Endothelial cell of umbilical vein (primary cell): ENCODE results near the gene NAV2. TPM values are rescaled to one million over a fixed set of nuclear protein-coding genes. Genes with fewer than 3 reads are reported as not detected.

Experiments used
- BruUV-seq: library from RNA; stranded (reverse); fragments of 400-500 nt; replicated peaks from 2 replicates; lab custom pipeline; 2021; lab: Mats Ljungman, UMichigan
- CTCF ChIA-PET: fragments of 300-600, 350-600 bp; sonication (Branson Sonifier 250); formaldehyde crosslinking; loops from one replicate; lab custom pipeline; 2021; ENCODE audit warnings: antibody characterized with exemption, inconsistent platforms; lab: Charles Lee
- POLR2A ChIA-PET: fragments of 300-600, 350-600 bp; sonication (Branson Sonifier 250); formaldehyde crosslinking; loops from one replicate; lab custom pipeline; 2021; ENCODE audit warnings: antibody characterized with exemption, inconsistent platforms; lab: Charles Lee
- DNase-seq: peaks from one replicate; pipeline ENCODE4 v3.0.0-alpha.2; 2011; ENCODE audit warnings: low read depth, low spot score
- FAIRE-seq: peaks from 2 replicates; lab custom pipeline; 2011; peaks lifted over from hg19 to GRCh38; lab: Jason Lieb, UNC
- H2AFZ ChIP-seq: 2 replicates; pipeline ENCODE4 v1.6.0; 2012; ENCODE audit warnings: low read depth, low read length, control low read depth, inconsistent platforms
- H3K27ac ChIP-seq: 2 replicates; pipeline ENCODE4 v1.5.1; 2011; ENCODE audit warnings: low read depth, mild to moderate bottlenecking, control low read depth, low read length, moderate library complexity; ENCODE audit not compliant: insufficient read depth
- H3K27me3 ChIP-seq, 2 experiments: 2 replicates each; pipeline versions ENCODE4 v1.6.0 to v1.6.1; 2011; ENCODE audit warnings: low read length in 2 of 2, mixed read lengths in 1 of 2; ENCODE audit not compliant: control insufficient read depth in 2 of 2, insufficient read depth in 2 of 2
- H3K36me3 ChIP-seq, 2 experiments: 2 replicates in 1 of 2; 3 replicates in 1 of 2; pipeline ENCODE4 v1.5.1; 2011; ENCODE audit warnings: low read length in 2 of 2, mild to moderate bottlenecking in 1 of 2, moderate library complexity in 1 of 2; ENCODE audit not compliant: control insufficient read depth in 2 of 2, insufficient read depth in 2 of 2; ENCODE audit errors: extremely low read depth in 1 of 2
- H3K4me1 ChIP-seq: 3 replicates; pipeline ENCODE4 v1.5.1; 2011; ENCODE audit warnings: mild to moderate bottlenecking, low read length; ENCODE audit not compliant: control insufficient read depth, insufficient read depth; ENCODE audit errors: extremely low read depth
- H3K4me2 ChIP-seq: 2 replicates; pipeline ENCODE4 v1.6.1; 2011; ENCODE audit warnings: low read length, control low read depth, mixed read lengths; ENCODE audit not compliant: insufficient read depth
- H3K4me3 ChIP-seq, 3 experiments: fragments of 200-600 bp in 1 of 3; sonication (generic), shearing (Covaris generic) in 1 of 3; replicated peaks in 1 of 3; 2 replicates each; pipeline ENCODE4 v1.5.1; 2011 to 2016; ENCODE audit warnings: control low read depth in 3 of 3, low read length in 3 of 3, mild to moderate bottlenecking in 2 of 3, inconsistent platforms in 1 of 3, low read depth in 1 of 3, moderate library complexity in 1 of 3; ENCODE audit not compliant: insufficient read depth in 1 of 3
- H3K79me2 ChIP-seq: 2 replicates; pipeline ENCODE4 v1.6.0; 2012; ENCODE audit warnings: low read length, inconsistent platforms; ENCODE audit not compliant: control insufficient read depth, insufficient read depth
- H3K9ac ChIP-seq: replicated peaks from 2 replicates; pipeline ENCODE3; 2011; ENCODE audit warnings: low read length, control low read depth; ENCODE audit not compliant: insufficient read depth; ENCODE audit errors: extremely low read depth
- H3K9me1 ChIP-seq: replicated peaks from 3 replicates; pipeline ENCODE4 v1.6.0; 2011; ENCODE audit warnings: mild to moderate bottlenecking, low read length; ENCODE audit not compliant: control insufficient read depth, insufficient read depth; ENCODE audit errors: extremely low read depth
- H3K9me3 ChIP-seq: replicated peaks from 2 replicates; pipeline ENCODE4 v1.5.1; 2012; ENCODE audit warnings: low read length, inconsistent platforms; ENCODE audit not compliant: control insufficient read depth, insufficient read depth
- H4K20me1 ChIP-seq: replicated peaks from 2 replicates; pipeline ENCODE3; 2011; ENCODE audit warnings: mild to moderate bottlenecking, low read length; ENCODE audit not compliant: control insufficient read depth, insufficient read depth; ENCODE audit errors: extremely low read depth
- CTCF ChIP-seq, 2 donors: IDR thresholded peaks; 1 replicate in 1 of 2; 2 replicates in 1 of 2; pipeline ENCODE4 v1.5.1; 2011; ENCODE audit warnings: low read length in 2 of 2, mild to moderate bottlenecking in 2 of 2, moderate library complexity in 2 of 2, control low read depth in 1 of 2, inconsistent platforms in 1 of 2, low read depth in 1 of 2; ENCODE audit not compliant: insufficient read depth in 1 of 2; ENCODE audit errors: extremely low read depth in 1 of 2
- EZH2 ChIP-seq: IDR thresholded peaks from 2 replicates; pipeline ENCODE4 v1.6.1; 2012; ENCODE audit warnings: borderline replicate concordance, low read depth, mild to moderate bottlenecking, moderate library complexity, low read length, inconsistent platforms; ENCODE audit not compliant: severe bottlenecking
- FOS ChIP-seq: IDR thresholded peaks from 2 replicates; pipeline ENCODE4 v1.6.1; 2011; ENCODE audit warnings: mild to moderate bottlenecking, low read length, moderate library complexity, borderline replicate concordance; ENCODE audit not compliant: insufficient read depth
- GATA2 ChIP-seq: IDR thresholded peaks from 2 replicates; pipeline ENCODE4 v1.7.0; 2011; ENCODE audit warnings: low read depth, mild to moderate bottlenecking, moderate library complexity, mixed read lengths, low read length; ENCODE audit not compliant: insufficient read length, insufficient read depth
- JUN ChIP-seq: IDR thresholded peaks from 2 replicates; pipeline ENCODE4 v1.6.1; 2011; ENCODE audit warnings: borderline replicate concordance, low read depth; ENCODE audit not compliant: insufficient read length, insufficient read depth
- MAX ChIP-seq: IDR thresholded peaks from 2 replicates; pipeline ENCODE4 v1.6.1; 2011; ENCODE audit not compliant: insufficient read depth, insufficient read length
- MYC ChIP-seq: IDR thresholded peaks from one replicate; pipeline ENCODE4 v1.6.1; 2011; ENCODE audit warnings: mild to moderate bottlenecking, low read depth, low read length
- POLR2A ChIP-seq: IDR thresholded peaks from 2 replicates; pipeline ENCODE4 v1.6.1; 2012; ENCODE audit warnings: low read depth, mild to moderate bottlenecking, control low read depth, low read length
- POLR2AphosphoS5 ChIP-seq: IDR thresholded peaks from 2 replicates; pipeline ENCODE4 v1.6.1; 2012; ENCODE audit warnings: low read depth, mild to moderate bottlenecking, control low read depth, low read length, moderate library complexity; ENCODE audit not compliant: insufficient read depth
- dilution Hi-C: fragments of 300-500 bp; cut with MboI; formaldehyde crosslinking; loops from one replicate; pipeline ENCODE4 v1.15.0; 2019; ENCODE audit warnings: low sequenced_read_pairs; ENCODE audit not compliant: extremely low pct_ligation_motif_present
- intact Hi-C: fragments of 100-400 bp; cut with micrococcal nuclease; formaldehyde crosslinking; loops from one replicate; pipeline ENCODE4 v1.10.0; 2022
- polyA plus RNA-seq, 4 experiments: library from polyadenylated mRNA; depleted of rRNA in 3 of 4; stranded (reverse) in 3 of 4; unstranded in 1 of 4; fragments of >200 nt; gene quantifications; 2 replicates each; pipeline versions ENCODE4 v1.2.1 to v1.2.3, GENCODE V29; 2011 to 2012; ENCODE audit warnings: missing spikeins in 1 of 4
- total RNA-seq: library from RNA; stranded (reverse); gene quantifications from 2 replicates; pipeline ENCODE4 v1.2.3, GENCODE V29; 2021

The NAV2 gene
- total and polyA plus RNA-seq, 2 donors (not counting 3 experiments of a cell fraction or from before 2014, with no cell fraction given): 10.9 to 68.0 TPM

GRCh38 chr11:19803506-19803998 is 90.9 kb downstream of the NAV2 start:
- dilution Hi-C loops: no loop called here
- no peaks in the 10 kb centered on the region for H3K27me3 ChIP-seq
- DNase-seq (no peak), FAIRE-seq (no peak)
- H2AFZ ChIP-seq: no peak overlapping the region
- H3K9me3 ChIP-seq: no peaks in the 10 kb centered on the region
- no peak overlapping the region for H3K4me2 ChIP-seq
- no peaks in the 10 kb centered on the region for H3K36me3 ChIP-seq
- POLR2A ChIA-PET: no interaction called here
- no peak overlapping the region for H3K27ac ChIP-seq
- peaks cover 88% of the 10 kb centered on the region for H3K79me2 ChIP-seq
- H3K4me3 ChIP-seq: no peak overlapping the region
- CTCF ChIA-PET: no interaction called here
- TF ChIP-seq FOS: no peak
- TF ChIP-seq GATA2: no peak
- TF ChIP-seq POLR2AphosphoS5: no peak
- TF ChIP-seq POLR2A: no peak
- no peak for TF ChIP-seq MYC
- no peak for TF ChIP-seq MAX
- TF ChIP-seq CTCF (IDR thresholded peaks at IDR 0.05; ENCODE audit: extremely low read depth in 1 of 2, insufficient read depth in 1 of 2, low read depth in 1 of 2, low read length in 2 of 2): no peak
- no peak for TF ChIP-seq JUN
- TF ChIP-seq EZH2: no peak
- BruUV-seq: no TSS peak
- H3K9me1 ChIP-seq: no peaks in the 10 kb centered on the region
- H3K9ac ChIP-seq: no peak overlapping the region
- no peaks in the 10 kb centered on the region for H4K20me1 ChIP-seq
- intact Hi-C loops: loop anchor here (5.0 kb wide), 1 partner anchor 99 kb away; no protein-coding TSS in a partner anchor
- no peaks in the 10 kb centered on the region for H3K4me1 ChIP-seq
